OCI-LY7 (cell line): ENCODE measurements around the gene SPRR2B.

Experiments
- EZH2phosphoT487 ChIP-seq: fragments of 200-600 bp; sonication (generic); IDR thresholded peaks from 2 replicates; pipeline ENCODE4 v1.6.1; 2018; ENCODE audit warnings: low read depth, borderline replicate concordance, mild to moderate bottlenecking, mixed run types, antibody characterized with exemption, low read length, moderate library complexity, mixed read lengths
- TF ChIP-seq, protein P1 (sequence below): fragments of 200-600 bp; sonication (generic); conservative IDR thresholded peaks from 2 replicates; pipeline ENCODE4 v1.5.1; 2014; ENCODE audit warnings: mild to moderate bottlenecking, antibody characterized with exemption, low read length, moderate library complexity, mixed read lengths

DNA sequence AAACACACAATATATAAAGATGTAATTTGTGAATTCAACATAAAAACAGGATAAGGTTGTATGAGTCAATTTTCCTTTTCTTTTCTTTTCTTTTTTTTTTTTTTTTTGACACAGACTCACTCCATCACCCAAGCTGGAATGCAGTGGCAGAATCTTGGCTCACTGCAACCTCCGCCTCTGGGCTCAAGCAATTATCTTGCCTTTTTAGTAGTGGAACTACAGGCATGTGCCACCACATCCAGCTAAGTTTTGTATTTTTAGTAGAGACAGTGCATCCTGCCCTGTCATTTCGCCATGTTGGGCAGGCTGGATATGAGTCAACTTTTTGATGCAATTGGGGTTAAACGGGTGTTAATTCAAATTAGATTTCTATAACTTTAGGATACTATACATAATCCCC is 10.3 kb upstream of the SPRR2B start:
- no peak for TF ChIP-seq EZH2phosphoT487
- TF ChIP-seq, protein P1, sequence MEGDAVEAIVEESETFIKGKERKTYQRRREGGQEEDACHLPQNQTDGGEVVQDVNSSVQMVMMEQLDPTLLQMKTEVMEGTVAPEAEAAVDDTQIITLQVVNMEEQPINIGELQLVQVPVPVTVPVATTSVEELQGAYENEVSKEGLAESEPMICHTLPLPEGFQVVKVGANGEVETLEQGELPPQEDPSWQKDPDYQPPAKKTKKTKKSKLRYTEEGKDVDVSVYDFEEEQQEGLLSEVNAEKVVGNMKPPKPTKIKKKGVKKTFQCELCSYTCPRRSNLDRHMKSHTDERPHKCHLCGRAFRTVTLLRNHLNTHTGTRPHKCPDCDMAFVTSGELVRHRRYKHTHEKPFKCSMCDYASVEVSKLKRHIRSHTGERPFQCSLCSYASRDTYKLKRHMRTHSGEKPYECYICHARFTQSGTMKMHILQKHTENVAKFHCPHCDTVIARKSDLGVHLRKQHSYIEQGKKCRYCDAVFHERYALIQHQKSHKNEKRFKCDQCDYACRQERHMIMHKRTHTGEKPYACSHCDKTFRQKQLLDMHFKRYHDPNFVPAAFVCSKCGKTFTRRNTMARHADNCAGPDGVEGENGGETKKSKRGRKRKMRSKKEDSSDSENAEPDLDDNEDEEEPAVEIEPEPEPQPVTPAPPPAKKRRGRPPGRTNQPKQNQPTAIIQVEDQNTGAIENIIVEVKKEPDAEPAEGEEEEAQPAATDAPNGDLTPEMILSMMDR, result no peak
